ENCODE results near the gene SREK1. TPM values are rescaled to one million over a fixed set of nuclear protein-coding genes. Genes with fewer than 3 reads are reported as not detected.
A peak's percentile ranks its signal among the peaks of the same experiment; 100 is the strongest.

Gene SREK1
- total and polyA plus RNA-seq, 9 of the 15 experiments (the other 6 are each of a cell fraction or from before 2014, with no cell fraction given) = 40.8 to 128 (median 81.9) TPM

DNA sequence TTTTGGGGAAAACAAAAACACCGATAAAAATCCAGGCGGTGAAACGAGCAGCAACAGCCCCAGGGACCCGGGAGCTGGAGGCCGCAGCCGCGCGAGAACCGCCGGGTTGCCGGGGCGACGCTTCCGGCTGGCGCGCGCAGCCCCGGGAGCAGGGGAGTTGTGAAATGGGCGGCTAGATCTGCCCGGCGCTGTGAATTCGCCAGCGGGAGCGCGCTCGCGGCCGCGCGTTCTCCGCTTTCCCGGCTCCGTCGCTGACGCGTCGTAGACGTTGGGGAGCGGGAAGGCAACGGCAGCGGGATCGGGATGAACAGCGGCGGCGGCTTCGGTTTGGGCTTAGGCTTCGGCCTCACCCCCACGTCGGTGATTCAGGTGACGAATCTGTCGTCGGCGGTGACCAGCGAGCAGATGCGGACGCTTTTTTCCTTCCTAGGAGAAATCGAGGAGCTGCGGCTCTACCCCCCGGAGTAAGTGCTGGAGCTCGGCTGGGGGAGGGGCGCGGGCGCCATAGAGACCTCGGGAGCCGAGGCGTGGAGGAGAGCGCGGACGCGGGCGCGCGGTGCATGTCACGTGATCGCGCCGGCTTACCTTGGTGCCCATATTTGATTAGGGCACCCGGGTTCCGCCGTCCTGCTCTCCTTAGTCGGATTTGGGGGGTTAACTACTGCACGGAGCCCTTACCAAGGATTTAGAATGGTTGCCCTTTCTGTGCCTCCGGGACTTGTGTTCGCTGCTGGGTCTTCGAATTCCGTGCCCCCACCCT, at the start of gene SREK1 (continued):
- TF ChIP-seq, protein P1, sequence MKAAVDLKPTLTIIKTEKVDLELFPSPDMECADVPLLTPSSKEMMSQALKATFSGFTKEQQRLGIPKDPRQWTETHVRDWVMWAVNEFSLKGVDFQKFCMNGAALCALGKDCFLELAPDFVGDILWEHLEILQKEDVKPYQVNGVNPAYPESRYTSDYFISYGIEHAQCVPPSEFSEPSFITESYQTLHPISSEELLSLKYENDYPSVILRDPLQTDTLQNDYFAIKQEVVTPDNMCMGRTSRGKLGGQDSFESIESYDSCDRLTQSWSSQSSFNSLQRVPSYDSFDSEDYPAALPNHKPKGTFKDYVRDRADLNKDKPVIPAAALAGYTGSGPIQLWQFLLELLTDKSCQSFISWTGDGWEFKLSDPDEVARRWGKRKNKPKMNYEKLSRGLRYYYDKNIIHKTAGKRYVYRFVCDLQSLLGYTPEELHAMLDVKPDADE (conservative IDR thresholded peaks at IDR 0.05; ENCODE audit: control insufficient read depth, low read depth, low read length) = peak; percentile 36
- peak; percentile 90 for TF ChIP-seq ATF7 (IDR thresholded peaks at IDR 0.05)
- TF ChIP-seq HNRNPH1 (optimal IDR thresholded peaks at IDR 0.05; ENCODE audit: low read depth, low read length) = no peak
- TF ChIP-seq, protein P2, sequence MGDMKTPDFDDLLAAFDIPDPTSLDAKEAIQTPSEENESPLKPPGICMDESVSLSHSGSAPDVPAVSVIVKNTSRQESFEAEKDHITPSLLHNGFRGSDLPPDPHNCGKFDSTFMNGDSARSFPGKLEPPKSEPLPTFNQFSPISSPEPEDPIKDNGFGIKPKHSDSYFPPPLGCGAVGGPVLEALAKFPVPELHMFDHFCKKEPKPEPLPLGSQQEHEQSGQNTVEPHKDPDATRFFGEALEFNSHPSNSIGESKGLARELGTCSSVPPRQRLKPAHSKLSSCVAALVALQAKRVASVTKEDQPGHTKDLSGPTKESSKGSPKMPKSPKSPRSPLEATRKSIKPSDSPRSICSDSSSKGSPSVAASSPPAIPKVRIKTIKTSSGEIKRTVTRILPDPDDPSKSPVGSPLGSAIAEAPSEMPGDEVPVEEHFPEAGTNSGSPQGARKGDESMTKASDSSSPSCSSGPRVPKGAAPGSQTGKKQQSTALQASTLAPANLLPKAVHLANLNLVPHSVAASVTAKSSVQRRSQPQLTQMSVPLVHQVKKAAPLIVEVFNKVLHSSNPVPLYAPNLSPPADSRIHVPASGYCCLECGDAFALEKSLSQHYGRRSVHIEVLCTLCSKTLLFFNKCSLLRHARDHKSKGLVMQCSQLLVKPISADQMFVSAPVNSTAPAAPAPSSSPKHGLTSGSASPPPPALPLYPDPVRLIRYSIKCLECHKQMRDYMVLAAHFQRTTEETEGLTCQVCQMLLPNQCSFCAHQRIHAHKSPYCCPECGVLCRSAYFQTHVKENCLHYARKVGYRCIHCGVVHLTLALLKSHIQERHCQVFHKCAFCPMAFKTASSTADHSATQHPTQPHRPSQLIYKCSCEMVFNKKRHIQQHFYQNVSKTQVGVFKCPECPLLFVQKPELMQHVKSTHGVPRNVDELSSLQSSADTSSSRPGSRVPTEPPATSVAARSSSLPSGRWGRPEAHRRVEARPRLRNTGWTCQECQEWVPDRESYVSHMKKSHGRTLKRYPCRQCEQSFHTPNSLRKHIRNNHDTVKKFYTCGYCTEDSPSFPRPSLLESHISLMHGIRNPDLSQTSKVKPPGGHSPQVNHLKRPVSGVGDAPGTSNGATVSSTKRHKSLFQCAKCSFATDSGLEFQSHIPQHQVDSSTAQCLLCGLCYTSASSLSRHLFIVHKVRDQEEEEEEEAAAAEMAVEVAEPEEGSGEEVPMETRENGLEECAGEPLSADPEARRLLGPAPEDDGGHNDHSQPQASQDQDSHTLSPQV (IDR thresholded peaks at IDR 0.05) = no peak
- no peak for TF ChIP-seq ZFPM2 (CRISPR knock-in tag; IDR thresholded peaks at IDR 0.05)
- TF ChIP-seq NFRKB (IDR thresholded peaks at IDR 0.05; ENCODE audit: low read depth) = peak; percentile 91; the same call in 1 of the 2 replicates
- TF ChIP-seq HMG20B (CRISPR knock-in tag; IDR thresholded peaks at IDR 0.05) = no peak
- TF ChIP-seq ZFP36 (IDR thresholded peaks at IDR 0.05; ENCODE audit: low read depth, low read length, partially characterized antibody) = no peak
- TF ChIP-seq FOXM1 (IDR thresholded peaks at IDR 0.05; ENCODE audit: low read depth) = no peak
- TF ChIP-seq FOXM1 (CRISPR knock-in tag; IDR thresholded peaks at IDR 0.05; ENCODE audit: low read depth) = peak; percentile 70; the same call in 1 of the 2 replicates
- peak; percentile 51; the same call in 1 of the 2 replicates for TF ChIP-seq NCOR1 (IDR thresholded peaks at IDR 0.05)
- TF ChIP-seq ARID2 (IDR thresholded peaks at IDR 0.05) = no peak
- peak in 1 of 2 experiments; percentile 9; a peak in 1 of 4 replicates for TF ChIP-seq RCOR1 (IDR thresholded peaks at IDR 0.05; ENCODE audit: borderline replicate concordance in 1 of 2, low read depth in 2 of 2, low read length in 2 of 2)
- TF ChIP-seq, protein P3, sequence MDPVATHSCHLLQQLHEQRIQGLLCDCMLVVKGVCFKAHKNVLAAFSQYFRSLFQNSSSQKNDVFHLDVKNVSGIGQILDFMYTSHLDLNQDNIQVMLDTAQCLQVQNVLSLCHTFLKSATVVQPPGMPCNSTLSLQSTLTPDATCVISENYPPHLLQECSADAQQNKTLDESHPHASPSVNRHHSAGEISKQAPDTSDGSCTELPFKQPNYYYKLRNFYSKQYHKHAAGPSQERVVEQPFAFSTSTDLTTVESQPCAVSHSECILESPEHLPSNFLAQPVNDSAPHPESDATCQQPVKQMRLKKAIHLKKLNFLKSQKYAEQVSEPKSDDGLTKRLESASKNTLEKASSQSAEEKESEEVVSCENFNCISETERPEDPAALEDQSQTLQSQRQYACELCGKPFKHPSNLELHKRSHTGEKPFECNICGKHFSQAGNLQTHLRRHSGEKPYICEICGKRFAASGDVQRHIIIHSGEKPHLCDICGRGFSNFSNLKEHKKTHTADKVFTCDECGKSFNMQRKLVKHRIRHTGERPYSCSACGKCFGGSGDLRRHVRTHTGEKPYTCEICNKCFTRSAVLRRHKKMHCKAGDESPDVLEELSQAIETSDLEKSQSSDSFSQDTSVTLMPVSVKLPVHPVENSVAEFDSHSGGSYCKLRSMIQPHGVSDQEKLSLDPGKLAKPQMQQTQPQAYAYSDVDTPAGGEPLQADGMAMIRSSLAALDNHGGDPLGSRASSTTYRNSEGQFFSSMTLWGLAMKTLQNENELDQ (CRISPR knock-in tag; IDR thresholded peaks at IDR 0.05; ENCODE audit: borderline replicate concordance) = 0 out of 2 replicates have a peak, but pooled peaks have one; percentile 19
- peak; percentile 99 for TF ChIP-seq POLR2G (IDR thresholded peaks at IDR 0.05; ENCODE audit: low read depth, low read length)
- TF ChIP-seq MEIS2 (IDR thresholded peaks at IDR 0.05; ENCODE audit: partially characterized antibody) = peak; percentile 33
- TF ChIP-seq ELF2 (CRISPR knock-in tag; IDR thresholded peaks at IDR 0.05) = peak; percentile 85
- 0 out of 2 replicates have a peak, but pooled peaks have one; percentile 49 for TF ChIP-seq ZNF24 (IDR thresholded peaks at IDR 0.05)
- TF ChIP-seq NR2C1 (IDR thresholded peaks at IDR 0.05) = peak; percentile 64
- 0 out of 2 replicates have a peak, but pooled peaks have one; percentile 8 for TF ChIP-seq NR2C1 (tag; IDR thresholded peaks at IDR 0.05)
- TF ChIP-seq ZNF431 (CRISPR knock-in tag; IDR thresholded peaks at IDR 0.05) = 0 out of 2 replicates have a peak, but pooled peaks have one; percentile 48
- TF ChIP-seq RHOXF2B (CRISPR knock-in tag; conservative IDR thresholded peaks at IDR 0.05) = 0 out of 2 replicates have a peak, but pooled peaks have one; percentile 13
